ENCODE results near the gene MOCS1.

DNA sequence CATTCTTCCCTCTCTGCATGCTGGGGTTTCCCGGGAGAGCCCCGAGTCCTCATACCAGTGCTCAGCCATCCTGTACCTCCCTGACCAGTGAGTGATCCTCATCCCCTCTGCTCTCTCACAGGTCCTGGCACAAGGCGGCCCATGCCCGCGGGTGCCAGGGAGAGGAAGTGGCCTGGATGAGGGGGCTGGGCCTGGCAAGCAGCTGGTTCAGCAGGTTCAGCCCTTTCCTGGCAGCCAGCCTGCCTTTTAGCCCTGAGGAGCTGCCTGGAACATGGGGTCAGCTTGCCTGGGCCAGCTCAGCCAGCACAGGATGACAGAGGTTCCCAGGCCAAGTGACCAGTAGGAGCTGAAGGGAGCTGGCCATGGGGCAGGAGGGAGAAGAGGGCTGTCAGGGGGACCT is 10.9 kb downstream of the MOCS1 start:
- TF ChIP-seq, protein P1, sequence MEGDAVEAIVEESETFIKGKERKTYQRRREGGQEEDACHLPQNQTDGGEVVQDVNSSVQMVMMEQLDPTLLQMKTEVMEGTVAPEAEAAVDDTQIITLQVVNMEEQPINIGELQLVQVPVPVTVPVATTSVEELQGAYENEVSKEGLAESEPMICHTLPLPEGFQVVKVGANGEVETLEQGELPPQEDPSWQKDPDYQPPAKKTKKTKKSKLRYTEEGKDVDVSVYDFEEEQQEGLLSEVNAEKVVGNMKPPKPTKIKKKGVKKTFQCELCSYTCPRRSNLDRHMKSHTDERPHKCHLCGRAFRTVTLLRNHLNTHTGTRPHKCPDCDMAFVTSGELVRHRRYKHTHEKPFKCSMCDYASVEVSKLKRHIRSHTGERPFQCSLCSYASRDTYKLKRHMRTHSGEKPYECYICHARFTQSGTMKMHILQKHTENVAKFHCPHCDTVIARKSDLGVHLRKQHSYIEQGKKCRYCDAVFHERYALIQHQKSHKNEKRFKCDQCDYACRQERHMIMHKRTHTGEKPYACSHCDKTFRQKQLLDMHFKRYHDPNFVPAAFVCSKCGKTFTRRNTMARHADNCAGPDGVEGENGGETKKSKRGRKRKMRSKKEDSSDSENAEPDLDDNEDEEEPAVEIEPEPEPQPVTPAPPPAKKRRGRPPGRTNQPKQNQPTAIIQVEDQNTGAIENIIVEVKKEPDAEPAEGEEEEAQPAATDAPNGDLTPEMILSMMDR (IDR thresholded peaks at IDR 0.05; ENCODE audit: low read depth, low read length), result no peak
- TF ChIP-seq EZH2phosphoT487 (IDR thresholded peaks at IDR 0.05; ENCODE audit: low read depth), result no peak

Data from OCI-LY3 (cell line).